Measurements from ENCODE around the gene CFHR3.

DNA sequence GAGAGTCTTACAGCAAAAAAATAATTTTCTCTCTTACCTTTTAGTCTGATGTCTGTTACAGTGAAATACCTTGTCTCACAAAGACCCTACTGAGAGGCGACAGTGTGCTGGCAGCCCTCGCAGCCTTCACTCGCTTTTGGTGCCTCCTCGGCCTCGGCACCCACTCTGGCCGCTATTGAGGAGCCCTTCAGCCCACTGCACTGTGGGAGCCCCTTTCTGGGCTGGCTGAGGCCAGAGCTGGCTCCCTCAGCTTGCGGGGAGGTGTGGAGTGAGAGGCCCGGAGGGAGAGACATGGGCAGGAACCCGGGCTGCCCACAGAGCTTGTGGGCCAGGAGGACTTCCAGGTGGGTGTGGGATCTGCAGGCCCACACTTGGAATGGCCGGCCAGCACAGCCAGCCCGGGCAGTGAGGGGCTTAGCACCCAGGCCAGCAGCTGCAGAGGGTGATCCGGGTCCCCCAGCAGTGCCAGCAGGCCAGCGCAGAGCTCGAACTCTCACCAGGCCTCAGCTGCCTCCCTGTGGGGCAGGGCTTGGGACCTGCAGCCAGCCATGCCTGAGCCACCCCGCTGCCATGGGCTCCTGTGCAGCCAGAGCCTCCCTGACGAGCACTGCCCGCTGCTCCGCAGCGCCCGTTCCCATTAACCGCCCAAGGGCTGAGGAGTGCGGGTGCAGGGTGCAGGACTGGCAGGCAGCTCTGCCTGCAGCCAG is 34.0 kb downstream of the CFHR3 start:
- TF ChIP-seq, protein P1, sequence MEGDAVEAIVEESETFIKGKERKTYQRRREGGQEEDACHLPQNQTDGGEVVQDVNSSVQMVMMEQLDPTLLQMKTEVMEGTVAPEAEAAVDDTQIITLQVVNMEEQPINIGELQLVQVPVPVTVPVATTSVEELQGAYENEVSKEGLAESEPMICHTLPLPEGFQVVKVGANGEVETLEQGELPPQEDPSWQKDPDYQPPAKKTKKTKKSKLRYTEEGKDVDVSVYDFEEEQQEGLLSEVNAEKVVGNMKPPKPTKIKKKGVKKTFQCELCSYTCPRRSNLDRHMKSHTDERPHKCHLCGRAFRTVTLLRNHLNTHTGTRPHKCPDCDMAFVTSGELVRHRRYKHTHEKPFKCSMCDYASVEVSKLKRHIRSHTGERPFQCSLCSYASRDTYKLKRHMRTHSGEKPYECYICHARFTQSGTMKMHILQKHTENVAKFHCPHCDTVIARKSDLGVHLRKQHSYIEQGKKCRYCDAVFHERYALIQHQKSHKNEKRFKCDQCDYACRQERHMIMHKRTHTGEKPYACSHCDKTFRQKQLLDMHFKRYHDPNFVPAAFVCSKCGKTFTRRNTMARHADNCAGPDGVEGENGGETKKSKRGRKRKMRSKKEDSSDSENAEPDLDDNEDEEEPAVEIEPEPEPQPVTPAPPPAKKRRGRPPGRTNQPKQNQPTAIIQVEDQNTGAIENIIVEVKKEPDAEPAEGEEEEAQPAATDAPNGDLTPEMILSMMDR (IDR thresholded peaks at IDR 0.05 in 8 of 11, conservative IDR thresholded peaks at IDR 0.05 in 3 of 11): no peak
- no peak for TF ChIP-seq POLR2AphosphoS5 (IDR thresholded peaks at IDR 0.05)
